ENCODE results near the gene GLYAT.

DNA sequence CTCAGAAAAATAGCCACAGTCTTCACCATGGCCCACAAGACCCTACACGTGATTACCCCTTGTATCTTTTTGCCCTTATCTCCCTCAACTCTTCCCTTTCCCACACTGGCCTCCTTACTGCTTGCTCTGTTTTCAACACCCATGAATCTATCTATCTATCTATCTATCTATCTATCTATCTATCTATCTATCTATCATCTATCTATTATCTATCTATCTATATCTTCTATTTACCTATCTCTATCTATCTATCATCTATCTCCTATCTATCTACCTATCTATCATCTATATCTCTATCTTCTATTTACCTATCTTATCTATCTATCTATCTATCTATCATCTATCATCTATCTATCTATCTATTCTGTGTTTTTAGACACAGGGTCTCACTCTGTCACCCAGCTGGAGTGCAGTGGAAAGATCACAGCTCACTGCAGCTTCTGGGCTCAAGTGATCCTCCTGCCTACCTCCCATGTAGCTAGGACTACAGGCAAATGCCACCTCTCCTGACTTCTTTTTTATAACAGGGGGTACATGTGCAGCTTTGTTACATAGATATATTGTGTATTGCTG, 55.1 kb downstream of the GLYAT start:
- no peak for TF ChIP-seq CTCF (IDR thresholded peaks at IDR 0.05)
- TF ChIP-seq ZFX (IDR thresholded peaks at IDR 0.05; ENCODE audit: borderline replicate concordance) = no peak
